PFSK-1 (cell line): ENCODE data around the gene CISH.

Experiments used
- FOXP2 ChIP-seq: optimal IDR thresholded peaks from 2 replicates; pipeline ENCODE3; 2011; ENCODE audit warnings: borderline replicate concordance, control low read depth, inconsistent platforms; ENCODE audit not compliant: insufficient read depth; ENCODE audit errors: extremely low read length, extremely low read depth
- POLR2AphosphoS5 ChIP-seq: IDR thresholded peaks from 2 replicates; pipeline ENCODE4 v1.6.1; 2012; ENCODE audit warnings: low read depth, mild to moderate bottlenecking, control low read depth, low read length, moderate library complexity
- REST ChIP-seq, 2 experiments: IDR thresholded peaks; 2 replicates each; pipeline versions ENCODE4 v1.6.1 to v1.8.0; 2011 to 2012; ENCODE audit warnings: low read depth in 2 of 2, low read length in 2 of 2, control low read depth in 1 of 2, inconsistent platforms in 1 of 2, mild to moderate bottlenecking in 1 of 2, moderate library complexity in 1 of 2; ENCODE audit not compliant: insufficient read depth in 1 of 2
- SIN3A ChIP-seq: IDR thresholded peaks from 2 replicates; pipeline ENCODE4 v1.6.1; 2012; ENCODE audit warnings: mild to moderate bottlenecking, low read length, moderate library complexity, borderline replicate concordance; ENCODE audit not compliant: insufficient read depth
- TAF1 ChIP-seq: IDR thresholded peaks from 2 replicates; pipeline ENCODE4 v1.6.1; 2012; ENCODE audit warnings: low read length, control low read depth, borderline replicate concordance; ENCODE audit not compliant: insufficient read depth

The CISH gene

GRCh38 chr3:50644561-50644960, 33.0 kb upstream of the CISH start:
- no peak for TF ChIP-seq SIN3A

GRCh38 chr3:50642382-50642781, 30.8 kb upstream of the CISH start:
- TF ChIP-seq POLR2AphosphoS5: no peak
- no peak for TF ChIP-seq FOXP2
- no peak for TF ChIP-seq TAF1
- no peak for TF ChIP-seq SIN3A
- no peak for TF ChIP-seq REST (IDR thresholded peaks at IDR 0.05; ENCODE audit: insufficient read depth in 1 of 2, low read depth in 2 of 2, low read length in 2 of 2)

GRCh38 chr3:50639055-50639494, 27.5 kb upstream of the CISH start:
- no peak for TF ChIP-seq TAF1

- TF ChIP-seq FOXP2 (no peak), TAF1 (no peak), POLR2AphosphoS5 (no peak), REST (IDR thresholded peaks at IDR 0.05; ENCODE audit: insufficient read depth in 1 of 2, low read depth in 2 of 2, low read length in 2 of 2) (no peak), SIN3A (no peak)
Measured at GRCh38 chr3:50637945-50638344, 26.4 kb upstream of the CISH start.

GRCh38 chr3:50637011-50637410, 25.4 kb upstream of the CISH start:
- no peak for TF ChIP-seq TAF1
- TF ChIP-seq REST (IDR thresholded peaks at IDR 0.05; ENCODE audit: insufficient read depth in 1 of 2, low read depth in 2 of 2, low read length in 2 of 2): no peak
- TF ChIP-seq FOXP2: no peak
- TF ChIP-seq SIN3A: no peak
- TF ChIP-seq POLR2AphosphoS5: no peak

- no peak for TF ChIP-seq REST (IDR thresholded peaks at IDR 0.05; ENCODE audit: insufficient read depth in 1 of 2, low read depth in 2 of 2, low read length in 2 of 2)
- TF ChIP-seq SIN3A: no peak
- no peak for TF ChIP-seq POLR2AphosphoS5
- no peak for TF ChIP-seq FOXP2
- no peak for TF ChIP-seq TAF1
Measured at GRCh38 chr3:50635066-50635465, 23.5 kb upstream of the CISH start.
